HepG2 (cell line): ENCODE data around the gene ITPRIP. TPM values are rescaled to one million over a fixed set of nuclear protein-coding genes. Genes with fewer than 3 reads are reported as not detected.

Experiments
- ASH2L ChIP-seq: fragments of 300-600, 200-600 bp; sonication (generic); IDR thresholded peaks from 2 replicates; pipeline ENCODE4 v1.7.0; 2017; ENCODE audit warnings: low read depth, mild to moderate bottlenecking, moderate library complexity, mixed read lengths, low read length; ENCODE audit not compliant: insufficient read length
- CEBPG ChIP-seq: IDR thresholded peaks from 2 replicates; pipeline ENCODE4 v1.6.1; 2016
- ETV5 ChIP-seq: IDR thresholded peaks from 2 replicates; pipeline ENCODE4 v1.6.1; 2018; ENCODE audit warnings: missing biosample characterization, missing genetic modification reagents, inconsistent platforms, borderline replicate concordance
- FOXM1 ChIP-seq: sonication (generic); formaldehyde crosslinking; IDR thresholded peaks from 2 replicates; pipeline ENCODE4 v1.5.0; 2020; ENCODE audit warnings: missing genetic modification reagents
- FOXO1 ChIP-seq: sonication (generic); formaldehyde crosslinking; IDR thresholded peaks from 2 replicates; pipeline ENCODE4 v1.4.0; 2020; ENCODE audit warnings: missing genetic modification reagents
- GATAD2A ChIP-seq: IDR thresholded peaks from 2 replicates; pipeline ENCODE4 v1.6.1; 2016
- HDAC2 ChIP-seq: sonication (generic); formaldehyde crosslinking; IDR thresholded peaks from 2 replicates; pipeline ENCODE4 v1.4.0; 2020; ENCODE audit warnings: missing genetic modification reagents
- HMGXB3 ChIP-seq: sonication (generic); formaldehyde crosslinking; IDR thresholded peaks from 2 replicates; pipeline ENCODE4 v1.4.0; 2020; ENCODE audit warnings: missing genetic modification reagents, borderline replicate concordance
- HOXA9 ChIP-seq: sonication (generic); formaldehyde crosslinking; IDR thresholded peaks from 2 replicates; pipeline ENCODE4 v1.8.1; 2022; ENCODE audit warnings: missing genetic modification reagents, mild to moderate bottlenecking, moderate library complexity, borderline replicate concordance
- KAT7 ChIP-seq: IDR thresholded peaks from 2 replicates; pipeline ENCODE4 v1.6.1; 2018; ENCODE audit warnings: borderline replicate concordance, missing compliant biosample characterization
- KAT8 ChIP-seq: IDR thresholded peaks from 2 replicates; pipeline ENCODE4 v1.6.1; 2016; ENCODE audit warnings: missing genetic modification reagents, missing compliant biosample characterization
- KDM5B ChIP-seq: sonication (generic); formaldehyde crosslinking; IDR thresholded peaks from 2 replicates; pipeline ENCODE4 v1.4.0; 2020; ENCODE audit warnings: missing genetic modification reagents, mild to moderate bottlenecking, borderline replicate concordance
- MAX ChIP-seq: IDR thresholded peaks from 2 replicates; pipeline ENCODE4 v1.6.1; 2012; ENCODE audit warnings: inconsistent platforms
- MLLT10 ChIP-seq: sonication (generic); formaldehyde crosslinking; IDR thresholded peaks from 2 replicates; pipeline ENCODE4 v1.4.0; 2020; ENCODE audit warnings: missing genetic modification reagents
- NFYB ChIP-seq: sonication (generic); formaldehyde crosslinking; IDR thresholded peaks from 2 replicates; pipeline ENCODE4 v1.4.0; 2020; ENCODE audit warnings: missing genetic modification reagents
- SIN3B ChIP-seq: fragments of 150-350 bp; IDR thresholded peaks from 2 replicates; pipeline ENCODE4 v1.6.1; 2014; ENCODE audit warnings: low read length
- SIX1 ChIP-seq: sonication (generic); formaldehyde crosslinking; IDR thresholded peaks from 2 replicates; pipeline ENCODE4 v1.4.0; 2020; ENCODE audit warnings: missing genetic modification reagents, borderline replicate concordance
- SMC3 ChIP-seq: IDR thresholded peaks from 2 replicates; pipeline ENCODE4 v1.6.1; 2011; ENCODE audit warnings: low read length, improper control_type of control experiment
- SOX5 ChIP-seq: IDR thresholded peaks from 2 replicates; pipeline ENCODE4 v1.6.1; 2016; ENCODE audit warnings: borderline replicate concordance
- SP1 ChIP-seq, 2 experiments: fragments of 450-650 bp in 1 of 2; sonication (generic) in 1 of 2; formaldehyde crosslinking in 1 of 2; IDR thresholded peaks; 2 replicates each; pipeline versions ENCODE4 v1.4.0 to v1.6.1; 2016 to 2020; ENCODE audit warnings: missing genetic modification reagents in 1 of 2
- TBX3 ChIP-seq: fragments of 450-650 bp; IDR thresholded peaks from 2 replicates; pipeline ENCODE4 v1.6.1; 2017; ENCODE audit warnings: antibody characterized with exemption, mild to moderate bottlenecking, inconsistent platforms, borderline replicate concordance
- ZNF230 ChIP-seq: sonication (generic); formaldehyde crosslinking; IDR thresholded peaks from 2 replicates; pipeline ENCODE4 v1.4.0; 2020; ENCODE audit warnings: mild to moderate bottlenecking, missing genetic modification reagents
- ZNF274 ChIP-seq: sonication (generic); formaldehyde crosslinking; IDR thresholded peaks from 2 replicates; pipeline ENCODE4 v1.5.1; 2020; ENCODE audit warnings: mild to moderate bottlenecking, missing genetic modification reagents
- ZNF367 ChIP-seq: sonication (generic); formaldehyde crosslinking; IDR thresholded peaks from 2 replicates; pipeline ENCODE4 v1.4.0; 2020; ENCODE audit warnings: missing genetic modification reagents, borderline replicate concordance
- ZNF382 ChIP-seq: sonication (generic); formaldehyde crosslinking; IDR thresholded peaks from 2 replicates; pipeline ENCODE4 v1.5.0; 2020; ENCODE audit warnings: missing genetic modification reagents, mild to moderate bottlenecking, borderline replicate concordance
- ZNF44 ChIP-seq: sonication (generic); formaldehyde crosslinking; IDR thresholded peaks from 2 replicates; pipeline ENCODE4 v1.5.1; 2020; ENCODE audit warnings: mild to moderate bottlenecking, missing genetic modification reagents
- ZNF441 ChIP-seq: sonication (generic); formaldehyde crosslinking; IDR thresholded peaks from 2 replicates; pipeline ENCODE4 v1.7.0; 2021; ENCODE audit warnings: missing genetic modification reagents, borderline replicate concordance
- ZNF562 ChIP-seq: sonication (generic); formaldehyde crosslinking; IDR thresholded peaks from 2 replicates; pipeline ENCODE4 v1.8.0; 2022; ENCODE audit warnings: missing genetic modification reagents, borderline replicate concordance
- ZNF605 ChIP-seq: sonication (generic); formaldehyde crosslinking; IDR thresholded peaks from 2 replicates; pipeline ENCODE4 v1.8.0; 2022; ENCODE audit warnings: mild to moderate bottlenecking, missing genetic modification reagents
- ZNF790 ChIP-seq: sonication (generic); formaldehyde crosslinking; IDR thresholded peaks from 2 replicates; pipeline ENCODE4 v1.8.0; 2022; ENCODE audit warnings: missing genetic modification reagents, mild to moderate bottlenecking, borderline replicate concordance
- polyA plus RNA-seq, 8 experiments: library from polyadenylated mRNA; depleted of rRNA in 3 of 8; stranded (reverse) in 7 of 8; unstranded in 1 of 8; fragments of >200 nt; fragmentation: Illumina TruSeq in 4 of 8; extraction: Trizol in 4 of 8; gene quantifications; 2 replicates each; pipeline versions ENCODE4 v1.2.1 to v1.2.3, GENCODE V29; 2011 to 2016; ENCODE audit warnings: low read depth in 4 of 8, missing spikeins in 1 of 8, mixed read lengths in 1 of 8; ENCODE audit not compliant: insufficient read depth in 1 of 8
- total RNA-seq, 5 experiments: library from RNA; depleted of rRNA; stranded (reverse); fragments of >200 nt; fragmentation: Illumina TruSeq; extraction: Trizol; gene quantifications; 2 replicates each; pipeline ENCODE4 v1.2.3, GENCODE V29; 2016; ENCODE audit warnings: low read depth in 1 of 5

Gene ITPRIP
- total and polyA plus RNA-seq, 2 of the 13 experiments (the other 11 are each of a cell fraction or from before 2014, with no cell fraction given), result 1.00 to 2.8 TPM

- no peak for TF ChIP-seq ZNF274 (CRISPR knock-in tag)
- TF ChIP-seq GATAD2A (CRISPR knock-in tag), result peak; percentile 79
- TF ChIP-seq ETV5, result peak; percentile 63
- peak; percentile 61; the same call in 1 of the 2 replicates for TF ChIP-seq KAT8 (CRISPR knock-in tag)
- no peak for TF ChIP-seq ZNF382 (CRISPR knock-in tag)
- TF ChIP-seq SOX5, result 0 out of 2 replicates have a peak, but pooled peaks have one; percentile 36
- no peak for TF ChIP-seq KAT7 (CRISPR knock-in tag)
- peak; percentile 37; the same call in 1 of the 2 replicates for TF ChIP-seq ZNF441
- no peak for TF ChIP-seq FOXM1 (CRISPR knock-in tag)
- TF ChIP-seq ASH2L, result peak; percentile 22
- TF ChIP-seq SP1 (IDR thresholded peaks at IDR 0.05), result no peak
- TF ChIP-seq SP1 (CRISPR knock-in tag; IDR thresholded peaks at IDR 0.05), result no peak
- no peak for TF ChIP-seq ZNF367 (CRISPR knock-in tag)
- TF ChIP-seq SIX1 (CRISPR knock-in tag), result no peak
- peak; percentile 36; the same call in 1 of the 2 replicates for TF ChIP-seq MAX
- no peak for TF ChIP-seq ZNF790 (CRISPR knock-in tag)
- no peak for TF ChIP-seq TBX3
- TF ChIP-seq HOXA9 (CRISPR knock-in tag), result no peak
- TF ChIP-seq MLLT10 (CRISPR knock-in tag), result no peak
- peak; percentile 18; the same call in 1 of the 2 replicates for TF ChIP-seq SMC3
- 0 out of 2 replicates have a peak, but pooled peaks have one; percentile 50 for TF ChIP-seq HMGXB3 (CRISPR knock-in tag)
- peak; percentile 45 for TF ChIP-seq CEBPG (CRISPR knock-in tag)
- no peak for TF ChIP-seq ZNF230 (CRISPR knock-in tag)
- TF ChIP-seq HDAC2 (CRISPR knock-in tag), result peak; percentile 61; the same call in 1 of the 2 replicates
- peak; percentile 41; the same call in 1 of the 2 replicates for TF ChIP-seq KDM5B (CRISPR knock-in tag)
- TF ChIP-seq FOXO1 (CRISPR knock-in tag), result peak; percentile 57; the same call in 1 of the 2 replicates
- no peak for TF ChIP-seq ZNF562 (CRISPR knock-in tag)
- TF ChIP-seq ZNF605, result peak; percentile 66; the same call in 1 of the 2 replicates
- no peak for TF ChIP-seq NFYB
- TF ChIP-seq ZNF44 (CRISPR knock-in tag), result no peak
- 0 out of 2 replicates have a peak, but pooled peaks have one; percentile 49 for TF ChIP-seq SIN3B
Observed at GRCh38 chr10:104291439-104291951, 46.8 kb downstream of the ITPRIP start (continued).
